ENCODE measurements around the gene BTBD16. TPM values are rescaled to one million over a fixed set of nuclear protein-coding genes. Genes with fewer than 3 reads are reported as not detected.

BTBD16 gene
- total and polyA plus RNA-seq, 2 of the 4 experiments (the other 2 are of a cell fraction): not detected

DNA sequence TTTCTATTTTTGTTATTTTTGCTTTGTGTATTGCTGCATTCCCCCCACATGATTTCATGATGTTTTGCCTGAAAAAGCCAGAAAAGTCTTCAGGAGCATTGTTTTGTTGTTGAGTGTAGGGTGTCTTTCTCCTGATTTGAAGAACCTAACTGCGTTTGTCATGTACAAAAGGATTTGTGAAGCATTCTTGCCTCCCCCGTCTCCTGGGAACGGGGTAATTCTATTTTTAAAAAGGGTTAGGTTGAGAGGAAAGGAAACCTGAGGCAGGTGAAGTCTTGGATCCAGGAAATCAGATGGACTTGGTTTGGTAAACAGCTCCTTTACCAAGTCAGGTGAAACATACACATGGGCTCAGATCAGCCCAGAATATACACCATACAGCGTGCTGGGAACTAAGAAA, 26.0 kb upstream of the BTBD16 start:
- DNase-seq: no peak
- Histone ChIP-seq H3K56ac (ENCODE audit: extremely low read depth, insufficient read depth, low read length) (no peak overlapping the region), H2AFZ (replicated peaks; ENCODE audit: low read length, poor library complexity) (no peak overlapping the region), H2BK5ac (ENCODE audit: low read depth, low read length, poor library complexity, severe bottlenecking) (no peak overlapping the region), H4K8ac (ENCODE audit: low read depth in 2 of 2, low read length in 2 of 2) (no peak overlapping the region), H3K4me2 (ENCODE audit: low read depth, low read length) (no peak overlapping the region), H3K79me1 (ENCODE audit: low read depth in 1 of 2, low read length in 2 of 2) (no peaks in the 10 kb centered on the region), H4K20me1 (ENCODE audit: insufficient read depth, low read length) (no peaks in the 10 kb centered on the region), H3K14ac (replicated peaks; ENCODE audit: low read depth, low read length) (no peak overlapping the region), H3K4me3 (ENCODE audit: insufficient read depth, low read depth, low read length) (no peak overlapping the region), H3K23ac (ENCODE audit: low read depth, low read length) (no peak overlapping the region), H3K9me3 (ENCODE audit: control insufficient read depth, insufficient read depth, low read length) (no peaks in the 10 kb centered on the region), H4K5ac (ENCODE audit: low read depth, low read length) (no peak overlapping the region), H3K9me1 (ENCODE audit: insufficient read depth, low read length) (peaks cover 5% of the 10 kb centered on the region; the same call in 1 of the 2 replicates), H3K18ac (ENCODE audit: low read depth, low read length) (no peak overlapping the region), H3K4me1 (ENCODE audit: control insufficient read depth, insufficient read depth, low read length) (no peaks in the 10 kb centered on the region), H2AK9ac (replicated peaks; ENCODE audit: low read depth, low read length, poor library complexity) (no peak overlapping the region), H3K4ac (ENCODE audit: low read depth, low read length) (no peak overlapping the region), H2BK120ac (ENCODE audit: low read depth, low read length) (no peak overlapping the region), H3K36me3 (ENCODE audit: control insufficient read depth, insufficient read depth, low read length) (peaks cover 6% of the 10 kb centered on the region; the same call in 1 of the 2 replicates), H4K91ac (ENCODE audit: insufficient read depth, low read depth, low read length) (no peak overlapping the region), H2BK15ac (ENCODE audit: low read depth, low read length) (no peak overlapping the region), H3K27me3 (ENCODE audit: control insufficient read depth, insufficient read depth, low read length) (no peaks in the 10 kb centered on the region), H3K27ac (ENCODE audit: insufficient read depth, low read length) (no peak overlapping the region), H3K9ac (ENCODE audit: low read depth, low read length) (no peak overlapping the region), H2BK20ac (ENCODE audit: low read depth, low read length) (no peak overlapping the region), H2AK5ac (ENCODE audit: low read depth, low read length) (no peak overlapping the region)
- no peak for ATAC-seq (ENCODE audit: low read depth)
- in situ Hi-C loops (cut with MboI; ENCODE audit: low sequenced_read_pairs): no loop called here
- no TSS peak for BruUV-seq (replicated peaks)
- dilution Hi-C loops (cut with HindIII; ENCODE audit: low sequenced_read_pairs, unreplicated experiment): no loop called here
- ChIA-PET POLR2A (ENCODE audit: unreplicated experiment) (no interaction called here), CTCF (no interaction called here)
- intact Hi-C loops (cut with micrococcal nuclease): no loop called here
- TF ChIP-seq, protein P1, sequence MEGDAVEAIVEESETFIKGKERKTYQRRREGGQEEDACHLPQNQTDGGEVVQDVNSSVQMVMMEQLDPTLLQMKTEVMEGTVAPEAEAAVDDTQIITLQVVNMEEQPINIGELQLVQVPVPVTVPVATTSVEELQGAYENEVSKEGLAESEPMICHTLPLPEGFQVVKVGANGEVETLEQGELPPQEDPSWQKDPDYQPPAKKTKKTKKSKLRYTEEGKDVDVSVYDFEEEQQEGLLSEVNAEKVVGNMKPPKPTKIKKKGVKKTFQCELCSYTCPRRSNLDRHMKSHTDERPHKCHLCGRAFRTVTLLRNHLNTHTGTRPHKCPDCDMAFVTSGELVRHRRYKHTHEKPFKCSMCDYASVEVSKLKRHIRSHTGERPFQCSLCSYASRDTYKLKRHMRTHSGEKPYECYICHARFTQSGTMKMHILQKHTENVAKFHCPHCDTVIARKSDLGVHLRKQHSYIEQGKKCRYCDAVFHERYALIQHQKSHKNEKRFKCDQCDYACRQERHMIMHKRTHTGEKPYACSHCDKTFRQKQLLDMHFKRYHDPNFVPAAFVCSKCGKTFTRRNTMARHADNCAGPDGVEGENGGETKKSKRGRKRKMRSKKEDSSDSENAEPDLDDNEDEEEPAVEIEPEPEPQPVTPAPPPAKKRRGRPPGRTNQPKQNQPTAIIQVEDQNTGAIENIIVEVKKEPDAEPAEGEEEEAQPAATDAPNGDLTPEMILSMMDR (conservative IDR thresholded peaks at IDR 0.05; ENCODE audit: low read depth, low read length): no peak
- TF ChIP-seq MAFK (IDR thresholded peaks at IDR 0.05; ENCODE audit: low read depth, low read length) (no peak), CEBPB (IDR thresholded peaks at IDR 0.05; ENCODE audit: low read depth, low read length) (no peak), MXI1 (IDR thresholded peaks at IDR 0.05; ENCODE audit: borderline replicate concordance, low read depth, low read length) (no peak)
- whole genome bisulfite sequencing, 2 experiments (ENCODE audit: extremely low coverage in 2 of 2, insufficient read length in 1 of 2): no CpG with 5 or more reads among the region's 4 CpGs

Data from IMR-90 (cell line).